ENCODE measurements around the gene ADARB2. TPM values are rescaled to one million over a fixed set of nuclear protein-coding genes. Genes with fewer than 3 reads are reported as not detected.

Gene ADARB2
- total and polyA plus RNA-seq, 2 donors (not counting 1 experiment from before 2014, with no cell fraction given): not detected

DNA sequence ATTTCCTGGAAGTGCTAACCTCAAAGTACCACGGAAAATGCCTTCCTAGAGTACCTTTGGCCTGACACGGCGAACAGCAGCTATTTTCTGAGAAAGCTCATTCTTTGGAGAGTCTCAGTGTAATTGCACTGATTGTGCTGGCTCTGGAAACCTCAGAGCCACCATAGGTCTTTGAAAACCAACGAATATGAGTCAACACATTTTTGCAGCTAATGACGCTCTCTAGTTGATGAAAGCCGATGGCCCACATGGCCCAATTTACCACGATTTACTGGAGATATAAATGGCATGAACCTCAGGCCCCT, 187.1 kb downstream of the ADARB2 start:
- Histone ChIP-seq H3K9ac (ENCODE audit: insufficient read depth, low read length) (no peak overlapping the region), H3K4me3 (replicated peaks in 1 of 4; ENCODE audit: control extremely low read depth in 1 of 4, insufficient read depth in 1 of 4, low read depth in 3 of 4, low read length in 4 of 4) (no peak overlapping the region), H3K4me1 (ENCODE audit: control insufficient read depth, extremely low read depth, insufficient read depth, low read length) (no peaks in the 10 kb centered on the region), H3K4me2 (ENCODE audit: extremely low read depth, insufficient read depth, low read length) (no peak overlapping the region), H3K79me2 (ENCODE audit: control insufficient read depth, insufficient read depth, low read length) (no peaks in the 10 kb centered on the region), H3K27me3 (ENCODE audit: control insufficient read depth, insufficient read depth, low read length) (no peaks in the 10 kb centered on the region), H2AFZ (ENCODE audit: low read length) (no peak overlapping the region), H3K27ac (ENCODE audit: insufficient read depth, low read length) (no peak overlapping the region), H4K20me1 (ENCODE audit: control insufficient read depth, extremely low read depth, insufficient read depth, low read length) (no peaks in the 10 kb centered on the region), H3K9me3 (ENCODE audit: control insufficient read depth, insufficient read depth, low read depth, low read length) (no peaks in the 10 kb centered on the region), H3K36me3 (ENCODE audit: control insufficient read depth, insufficient read depth, low read length) (no peaks in the 10 kb centered on the region)
- TF ChIP-seq EZH2 (IDR thresholded peaks at IDR 0.05; ENCODE audit: low read length, missing control alignments) (no peak), CTCF (conservative IDR thresholded peaks at IDR 0.05 in 1 of 2, IDR thresholded peaks at IDR 0.05 in 1 of 2; ENCODE audit: low read depth in 1 of 2, low read length in 2 of 2) (no peak)
- DNase-seq (ENCODE audit: low read depth in 2 of 2): no peak

DNA sequence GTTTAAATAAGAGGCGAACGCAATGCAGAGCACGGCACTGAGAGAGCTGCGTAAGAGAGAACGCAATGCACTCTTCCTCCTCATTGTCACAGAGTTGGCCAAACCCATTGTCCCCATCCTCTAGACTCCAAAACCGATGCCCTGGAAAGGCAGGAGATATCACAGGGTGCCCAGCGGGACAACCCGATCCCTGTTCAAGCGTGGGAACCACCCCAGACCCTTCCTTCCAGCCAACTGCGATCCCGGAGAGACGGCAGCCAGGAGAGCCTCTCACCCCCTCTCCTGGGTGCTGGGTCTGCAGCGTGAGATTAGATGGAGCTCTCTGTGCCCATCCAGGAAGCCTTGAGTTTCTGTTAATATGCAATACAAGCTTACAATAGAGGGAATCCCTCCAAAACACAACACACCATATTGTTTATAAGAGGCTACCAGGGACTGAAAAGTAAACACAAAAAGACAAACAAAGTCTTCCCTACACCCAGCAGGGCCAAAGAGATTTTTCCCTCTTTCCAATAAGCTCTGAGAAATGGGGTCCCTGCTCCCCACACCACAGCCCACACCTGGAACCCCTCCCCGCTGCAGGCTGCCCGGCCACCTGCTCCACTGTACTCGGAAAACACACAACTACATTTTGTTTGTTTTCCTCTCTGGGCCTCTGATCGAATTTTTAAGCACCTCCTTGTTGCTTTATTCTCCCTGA, 187.6 kb downstream of the ADARB2 start:
- Histone ChIP-seq H4K20me1 (ENCODE audit: control insufficient read depth, extremely low read depth, insufficient read depth, low read length) (no peaks in the 10 kb centered on the region), H3K4me2 (ENCODE audit: extremely low read depth, insufficient read depth, low read length) (no peak overlapping the region), H3K79me2 (ENCODE audit: control insufficient read depth, insufficient read depth, low read length) (no peaks in the 10 kb centered on the region), H3K27ac (ENCODE audit: insufficient read depth, low read length) (no peak overlapping the region), H3K36me3 (ENCODE audit: control insufficient read depth, insufficient read depth, low read length) (no peaks in the 10 kb centered on the region), H3K27me3 (ENCODE audit: control insufficient read depth, insufficient read depth, low read length) (no peaks in the 10 kb centered on the region), H3K4me1 (ENCODE audit: control insufficient read depth, extremely low read depth, insufficient read depth, low read length) (no peaks in the 10 kb centered on the region), H2AFZ (ENCODE audit: low read length) (no peak overlapping the region), H3K9ac (ENCODE audit: insufficient read depth, low read length) (no peak overlapping the region), H3K9me3 (ENCODE audit: control insufficient read depth, insufficient read depth, low read depth, low read length) (no peaks in the 10 kb centered on the region), H3K4me3 (replicated peaks in 1 of 4; ENCODE audit: control extremely low read depth in 1 of 4, insufficient read depth in 1 of 4, low read depth in 3 of 4, low read length in 4 of 4) (no peak overlapping the region)
- no peak for DNase-seq (ENCODE audit: low read depth in 2 of 2)
- no peak for TF ChIP-seq CTCF (conservative IDR thresholded peaks at IDR 0.05 in 1 of 2, IDR thresholded peaks at IDR 0.05 in 1 of 2; ENCODE audit: low read depth in 1 of 2, low read length in 2 of 2)
- no peak for TF ChIP-seq EZH2 (IDR thresholded peaks at IDR 0.05; ENCODE audit: low read length, missing control alignments)

DNA sequence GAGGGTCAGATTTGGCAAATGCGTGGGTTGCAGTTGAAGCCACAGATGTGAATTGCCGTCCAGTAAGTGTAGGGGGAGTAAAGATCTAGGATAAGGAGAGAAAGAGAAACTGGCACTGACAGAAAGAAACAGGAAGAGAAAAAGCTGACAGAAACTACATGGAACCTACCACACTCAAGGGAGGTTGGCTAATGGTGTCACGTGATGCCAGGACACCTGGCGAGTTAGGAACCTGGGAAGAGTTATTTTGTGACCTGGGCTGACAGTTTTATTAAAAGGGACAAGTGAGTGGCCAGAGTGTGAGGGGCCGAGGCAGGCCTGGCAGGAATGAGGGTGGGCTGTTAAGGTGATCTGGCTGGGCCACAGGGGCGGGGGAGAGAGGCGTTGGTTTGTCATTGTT, 188.7 kb downstream of the ADARB2 start:
- no peaks in the 10 kb centered on the region for H4K20me1 ChIP-seq (ENCODE audit: control insufficient read depth, extremely low read depth, insufficient read depth, low read length)
- no peaks in the 10 kb centered on the region for H3K27me3 ChIP-seq (ENCODE audit: control insufficient read depth, insufficient read depth, low read length)
- H3K4me2 ChIP-seq (ENCODE audit: extremely low read depth, insufficient read depth, low read length): no peak overlapping the region
- no peak for TF ChIP-seq EZH2 (IDR thresholded peaks at IDR 0.05; ENCODE audit: low read length, missing control alignments)
- no peak for TF ChIP-seq CTCF (conservative IDR thresholded peaks at IDR 0.05 in 1 of 2, IDR thresholded peaks at IDR 0.05 in 1 of 2; ENCODE audit: low read depth in 1 of 2, low read length in 2 of 2)
- no peaks in the 10 kb centered on the region for H3K4me1 ChIP-seq (ENCODE audit: control insufficient read depth, extremely low read depth, insufficient read depth, low read length)
- no peak overlapping the region for H3K9ac ChIP-seq (ENCODE audit: insufficient read depth, low read length)
- H3K27ac ChIP-seq (ENCODE audit: insufficient read depth, low read length): no peak overlapping the region
- no peak overlapping the region for H2AFZ ChIP-seq (ENCODE audit: low read length)
- DNase-seq (ENCODE audit: low read depth in 2 of 2): no peak
- H3K9me3 ChIP-seq (ENCODE audit: control insufficient read depth, insufficient read depth, low read depth, low read length): no peaks in the 10 kb centered on the region
- no peak overlapping the region for H3K4me3 ChIP-seq (replicated peaks in 1 of 4; ENCODE audit: control extremely low read depth in 1 of 4, insufficient read depth in 1 of 4, low read depth in 3 of 4, low read length in 4 of 4)
- no peaks in the 10 kb centered on the region for H3K36me3 ChIP-seq (ENCODE audit: control insufficient read depth, insufficient read depth, low read length)
- H3K79me2 ChIP-seq (ENCODE audit: control insufficient read depth, insufficient read depth, low read length): no peaks in the 10 kb centered on the region
